Osteocyte (in vitro differentiated cells): Measurements from ENCODE around the gene NPPA. TPM values are rescaled to one million over a fixed set of nuclear protein-coding genes. Genes with fewer than 3 reads are reported as not detected.
"Not testable (repeated sequence)": the region's sequence is repeated elsewhere in the genome, so short reads cannot be mapped to it uniquely, and the experiment has no call there.

Experiments used
- DNase-seq: peaks from one replicate; pipeline ENCODE4 v3.0.0; 2021; ENCODE audit warnings: mixed read lengths; ENCODE audit not compliant: unreplicated experiment; ENCODE audit errors: extremely low spot score
- H3K27ac Mint-ChIP-seq: one replicate; pipeline ENCODE4 v1.8.0; 2021; ENCODE audit warnings: mild to moderate bottlenecking, mixed read lengths; ENCODE audit not compliant: unreplicated experiment
- H3K27me3 Mint-ChIP-seq: one replicate; pipeline ENCODE4 v1.8.0; 2021; ENCODE audit warnings: mixed read lengths; ENCODE audit not compliant: unreplicated experiment
- H3K36me3 Mint-ChIP-seq: one replicate; pipeline ENCODE4 v1.8.0; 2021; ENCODE audit warnings: mixed read lengths; ENCODE audit not compliant: unreplicated experiment
- H3K4me1 Mint-ChIP-seq: one replicate; pipeline ENCODE4 v1.8.0; 2021; ENCODE audit warnings: mixed read lengths; ENCODE audit not compliant: unreplicated experiment
- H3K4me3 Mint-ChIP-seq: one replicate; pipeline ENCODE4 v1.8.0; 2021; ENCODE audit warnings: mild to moderate bottlenecking, moderate library complexity, mixed read lengths; ENCODE audit not compliant: unreplicated experiment
- H3K9me3 Mint-ChIP-seq: one replicate; pipeline ENCODE4 v1.8.0; 2021; ENCODE audit warnings: mixed read lengths; ENCODE audit not compliant: unreplicated experiment
- long read RNA-seq: library from polyadenylated mRNA; unstranded; transcript quantifications from one replicate; pipeline ENCODE4 v2.0.0, GENCODE V29; 2021
- total RNA-seq: library from RNA; stranded (reverse); gene quantifications from 2 replicates; pipeline ENCODE4 v1.2.1, GENCODE V29; 2021
- TF ChIP-seq, protein P1 (sequence below): fragments of 200-600 bp; sonication (generic); IDR thresholded peaks from 2 replicates; pipeline ENCODE4 v1.5.0; 2021; ENCODE audit warnings: antibody characterized with exemption, mild to moderate bottlenecking, moderate library complexity

The NPPA gene
- not detected in 2 replicates for total RNA-seq
- long read RNA-seq = 0 reads

DNA sequence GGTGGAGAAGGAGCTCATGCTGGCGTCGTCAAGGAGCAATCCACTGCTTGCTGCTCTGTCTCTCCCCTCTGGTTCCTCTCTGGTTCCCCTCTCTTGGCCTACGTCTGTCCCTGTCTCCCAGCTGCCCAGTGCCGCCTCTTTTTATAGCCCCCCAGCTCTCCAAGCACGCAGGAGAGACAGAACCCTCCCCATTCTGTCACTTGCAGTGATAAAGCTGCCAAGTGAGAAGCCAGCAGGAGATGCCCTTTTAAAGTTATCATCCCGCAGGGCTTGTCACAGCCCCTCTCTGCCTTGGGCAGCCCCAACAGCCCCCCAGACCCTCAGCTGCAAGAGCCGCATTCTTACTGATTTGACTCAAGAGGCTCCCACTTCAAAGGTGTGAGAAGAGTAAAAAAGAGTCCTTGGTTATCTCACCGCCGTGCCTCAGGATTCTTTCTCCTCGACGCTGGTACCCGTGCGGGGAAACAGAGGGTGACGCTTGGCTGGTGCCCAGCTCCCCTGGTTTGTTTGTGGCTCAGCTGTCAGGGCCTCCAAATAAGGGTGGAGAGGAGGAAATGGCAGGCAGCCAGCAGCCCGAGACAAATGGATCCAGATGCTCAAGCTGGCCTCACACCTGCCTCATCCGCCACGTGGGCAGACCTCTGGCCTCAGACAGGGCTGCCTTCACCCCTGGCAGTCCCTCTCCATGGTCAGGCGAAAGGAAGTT is at the start of gene NPPA:
Gene NPPA, minus strand, starts transcription at position 117 of the 706 bp plus-strand sequence. Its CDS starts 99 bp downstream, at position 18.
- DNase-seq = no peak
- H3K27ac Mint-ChIP-seq = no peak within 1 kb of the TSS
- no peaks in the 10 kb centered on the region for H3K9me3 Mint-ChIP-seq
- no peak within 1 kb of the TSS for H3K4me3 Mint-ChIP-seq
- H3K27me3 Mint-ChIP-seq = peaks cover 5% of the 10 kb centered on the region
- TF ChIP-seq, protein P1, sequence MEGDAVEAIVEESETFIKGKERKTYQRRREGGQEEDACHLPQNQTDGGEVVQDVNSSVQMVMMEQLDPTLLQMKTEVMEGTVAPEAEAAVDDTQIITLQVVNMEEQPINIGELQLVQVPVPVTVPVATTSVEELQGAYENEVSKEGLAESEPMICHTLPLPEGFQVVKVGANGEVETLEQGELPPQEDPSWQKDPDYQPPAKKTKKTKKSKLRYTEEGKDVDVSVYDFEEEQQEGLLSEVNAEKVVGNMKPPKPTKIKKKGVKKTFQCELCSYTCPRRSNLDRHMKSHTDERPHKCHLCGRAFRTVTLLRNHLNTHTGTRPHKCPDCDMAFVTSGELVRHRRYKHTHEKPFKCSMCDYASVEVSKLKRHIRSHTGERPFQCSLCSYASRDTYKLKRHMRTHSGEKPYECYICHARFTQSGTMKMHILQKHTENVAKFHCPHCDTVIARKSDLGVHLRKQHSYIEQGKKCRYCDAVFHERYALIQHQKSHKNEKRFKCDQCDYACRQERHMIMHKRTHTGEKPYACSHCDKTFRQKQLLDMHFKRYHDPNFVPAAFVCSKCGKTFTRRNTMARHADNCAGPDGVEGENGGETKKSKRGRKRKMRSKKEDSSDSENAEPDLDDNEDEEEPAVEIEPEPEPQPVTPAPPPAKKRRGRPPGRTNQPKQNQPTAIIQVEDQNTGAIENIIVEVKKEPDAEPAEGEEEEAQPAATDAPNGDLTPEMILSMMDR = no peak
- H3K4me1 Mint-ChIP-seq = peaks cover 3% of the 10 kb centered on the region
- H3K36me3 Mint-ChIP-seq = peaks cover 31% of the 10 kb centered on the region

DNA sequence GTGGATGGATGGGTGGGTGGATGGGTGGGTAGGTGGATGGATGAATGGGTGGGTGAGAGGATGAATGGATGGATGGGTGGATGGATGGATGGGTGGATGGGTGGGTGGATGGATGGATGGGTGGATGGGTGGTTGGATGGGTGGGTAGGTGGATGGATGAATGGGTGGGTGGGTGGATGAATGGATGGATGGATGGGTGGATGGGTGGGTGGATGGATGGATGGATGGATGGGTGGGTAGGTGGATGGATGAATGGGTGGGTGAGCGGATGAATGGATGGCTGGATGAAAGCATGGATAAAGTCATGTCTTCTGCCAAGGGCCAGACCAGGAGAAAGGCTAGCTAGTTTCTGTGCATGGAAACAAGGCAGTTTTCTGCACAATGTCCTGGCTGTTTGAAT is 46.9 kb upstream of the NPPA start:
- H3K4me1 Mint-ChIP-seq, H3K9me3 Mint-ChIP-seq, H3K36me3 Mint-ChIP-seq, DNase-seq, H3K4me3 Mint-ChIP-seq, H3K27ac Mint-ChIP-seq: not testable (repeated sequence)
- peaks cover 22% of the 10 kb centered on the region for H3K27me3 Mint-ChIP-seq

DNA sequence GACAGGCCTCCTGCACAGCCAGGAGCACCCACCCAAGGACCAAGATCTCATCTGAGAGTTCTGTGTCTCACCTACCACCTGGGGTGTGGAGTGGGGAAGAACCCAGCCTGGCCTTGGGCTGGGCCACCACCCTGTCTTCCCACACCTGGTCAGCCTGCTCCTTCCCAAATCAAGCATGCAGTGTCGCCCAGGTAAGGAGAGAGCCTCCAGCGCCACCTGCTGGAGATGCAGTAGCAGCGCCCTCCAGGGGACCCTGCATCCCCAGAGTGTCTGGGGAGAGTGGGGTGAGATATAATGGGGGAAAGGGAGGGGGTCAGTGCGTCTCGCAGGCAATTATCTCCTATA is 46.3 kb upstream of the NPPA start:
- TF ChIP-seq, protein P1 = peak; percentile 80
- H3K4me3 Mint-ChIP-seq = no peak overlapping the region
- H3K9me3 Mint-ChIP-seq = no peaks in the 10 kb centered on the region
- DNase-seq = no peak
- H3K27me3 Mint-ChIP-seq = peaks cover 17% of the 10 kb centered on the region
- H3K4me1 Mint-ChIP-seq = no peaks in the 10 kb centered on the region
- no peaks in the 10 kb centered on the region for H3K36me3 Mint-ChIP-seq
- no peak overlapping the region for H3K27ac Mint-ChIP-seq

DNA sequence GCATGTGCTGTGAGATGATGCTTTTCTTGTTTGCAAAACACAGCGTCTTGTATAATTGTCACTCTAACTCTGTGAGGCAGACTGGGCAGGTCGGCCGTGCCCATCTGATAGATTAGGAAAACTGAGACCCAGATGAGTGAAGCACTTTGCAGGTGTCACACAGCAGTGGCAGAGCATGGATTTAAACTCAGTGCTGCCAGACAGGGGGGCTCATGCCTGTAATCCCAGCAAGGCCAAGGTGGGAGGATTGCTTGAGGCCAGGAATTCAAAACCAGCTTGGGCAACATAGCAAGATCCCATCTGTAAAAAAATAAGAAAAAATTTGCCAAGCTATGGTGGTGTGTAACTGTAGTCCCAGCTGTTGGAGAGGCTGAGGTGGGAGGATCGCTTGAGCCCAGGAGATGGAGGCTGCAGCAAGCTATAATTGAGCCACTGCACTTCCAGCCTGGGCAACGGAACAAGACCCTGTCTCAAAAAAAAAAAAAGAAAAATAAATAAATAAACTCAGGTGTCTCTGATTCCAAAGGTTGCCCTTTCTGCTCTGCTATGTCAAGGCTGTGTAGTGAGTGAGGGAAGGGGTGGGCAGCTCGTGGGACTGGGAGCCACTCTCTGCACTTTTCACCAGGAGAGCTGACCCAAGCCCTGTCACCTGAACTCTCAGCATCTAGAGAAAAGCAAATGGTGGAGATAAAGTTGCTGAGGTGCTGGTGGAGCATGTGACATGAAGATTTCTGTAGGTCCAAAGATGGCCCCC is 44.0 kb upstream of the NPPA start:
- H3K4me1 Mint-ChIP-seq = no peaks in the 10 kb centered on the region
- H3K36me3 Mint-ChIP-seq = no peaks in the 10 kb centered on the region
- H3K27ac Mint-ChIP-seq = no peak overlapping the region
- no peak for DNase-seq
- TF ChIP-seq, protein P1 = no peak
- peaks cover 11% of the 10 kb centered on the region for H3K27me3 Mint-ChIP-seq
- H3K9me3 Mint-ChIP-seq = no peaks in the 10 kb centered on the region
- no peak overlapping the region for H3K4me3 Mint-ChIP-seq

DNA sequence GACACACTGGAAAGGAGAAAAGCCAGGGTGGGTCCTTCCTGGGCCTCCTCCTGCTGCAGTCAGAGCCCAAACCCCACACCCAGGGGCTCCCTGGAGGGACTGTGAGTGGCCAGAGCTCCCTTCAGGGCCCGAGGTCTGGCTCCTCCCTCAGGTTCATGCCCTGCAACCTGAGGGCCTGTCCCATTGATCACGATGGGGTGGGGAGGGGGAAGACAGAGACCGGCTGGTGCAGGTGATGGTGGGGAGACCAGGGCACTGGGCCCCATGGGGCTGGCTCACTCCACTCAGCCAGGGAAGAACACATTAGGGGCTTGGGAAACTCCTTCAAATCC is 41.3 kb upstream of the NPPA start:
- Mint-ChIP-seq H3K27ac (no peak overlapping the region), H3K4me1 (no peaks in the 10 kb centered on the region), H3K4me3 (no peak overlapping the region), H3K9me3 (no peaks in the 10 kb centered on the region), H3K27me3 (peaks cover 8% of the 10 kb centered on the region), H3K36me3 (no peaks in the 10 kb centered on the region)
- no peak for DNase-seq
- TF ChIP-seq, protein P1 = no peak
